Spleen (tissue), 7 donors: ENCODE measurements around the gene ADAMTS12.

Source experiments
- POLR2A ChIP-seq, 3 donors: fragments of 450-650 bp; IDR thresholded peaks; one replicate each; pipeline ENCODE4 v1.5.1; 2017; ENCODE audit warnings: antibody characterized with exemption in 3 of 3, mild to moderate bottlenecking in 1 of 3
- POLR2AphosphoS5 ChIP-seq, 3 donors: sonication (generic); formaldehyde crosslinking; IDR thresholded peaks; one replicate each; pipeline ENCODE4 v1.5.1; 2017; ENCODE audit warnings: antibody characterized with exemption in 3 of 3
- TF ChIP-seq, protein P1 (sequence below), 11 experiments: fragments of 200-600 bp in 7 of 11; fragments of 450-650 bp in 4 of 11; sonication (generic) in 4 of 11; IDR thresholded peaks in 8 of 11; conservative IDR thresholded peaks in 3 of 11; 1 replicate in 7 of 11; 2 replicates in 4 of 11; pipeline versions ENCODE4 v1.4.0 to v1.8.0; 2016 to 2021; ENCODE audit warnings: antibody characterized with exemption in 11 of 11, inconsistent platforms in 4 of 11, mild to moderate bottlenecking in 1 of 11
- donor health status: DM: no; HTN: no; CAD: no; lungs with moderate emphysema.
- donor health status: DM: no; HTN: no; CAD: no.
- donor health status: DM: no; HTN: no; CAD: no.

DNA sequence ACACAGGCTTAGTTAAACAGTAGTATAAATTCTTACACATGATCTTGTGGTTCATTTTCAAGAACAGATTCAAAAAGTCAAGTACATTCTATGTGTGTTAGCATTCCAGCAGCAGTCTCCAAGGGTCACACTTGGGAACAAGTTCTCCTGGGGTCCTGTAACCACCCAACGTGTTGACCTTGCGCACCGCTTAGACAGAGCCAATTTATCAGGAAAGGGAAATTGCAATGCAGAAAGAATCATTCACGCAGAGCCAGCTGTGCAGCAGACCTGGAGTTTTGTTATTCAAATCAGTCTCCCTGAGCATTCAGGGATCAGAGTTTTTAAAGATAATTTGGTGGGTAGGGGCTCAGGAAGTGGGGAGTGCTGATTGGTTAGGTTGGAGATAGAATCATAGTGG lies 35.9 kb upstream of the ADAMTS12 start:
- TF ChIP-seq, protein P1, sequence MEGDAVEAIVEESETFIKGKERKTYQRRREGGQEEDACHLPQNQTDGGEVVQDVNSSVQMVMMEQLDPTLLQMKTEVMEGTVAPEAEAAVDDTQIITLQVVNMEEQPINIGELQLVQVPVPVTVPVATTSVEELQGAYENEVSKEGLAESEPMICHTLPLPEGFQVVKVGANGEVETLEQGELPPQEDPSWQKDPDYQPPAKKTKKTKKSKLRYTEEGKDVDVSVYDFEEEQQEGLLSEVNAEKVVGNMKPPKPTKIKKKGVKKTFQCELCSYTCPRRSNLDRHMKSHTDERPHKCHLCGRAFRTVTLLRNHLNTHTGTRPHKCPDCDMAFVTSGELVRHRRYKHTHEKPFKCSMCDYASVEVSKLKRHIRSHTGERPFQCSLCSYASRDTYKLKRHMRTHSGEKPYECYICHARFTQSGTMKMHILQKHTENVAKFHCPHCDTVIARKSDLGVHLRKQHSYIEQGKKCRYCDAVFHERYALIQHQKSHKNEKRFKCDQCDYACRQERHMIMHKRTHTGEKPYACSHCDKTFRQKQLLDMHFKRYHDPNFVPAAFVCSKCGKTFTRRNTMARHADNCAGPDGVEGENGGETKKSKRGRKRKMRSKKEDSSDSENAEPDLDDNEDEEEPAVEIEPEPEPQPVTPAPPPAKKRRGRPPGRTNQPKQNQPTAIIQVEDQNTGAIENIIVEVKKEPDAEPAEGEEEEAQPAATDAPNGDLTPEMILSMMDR (IDR thresholded peaks at IDR 0.05 in 8 of 11, conservative IDR thresholded peaks at IDR 0.05 in 3 of 11): no peak
- TF ChIP-seq POLR2A (IDR thresholded peaks at IDR 0.05) (no peak), POLR2AphosphoS5 (IDR thresholded peaks at IDR 0.05) (no peak)
